SK-N-DZ (cell line): ENCODE measurements around the gene CHI3L1.

Source experiments
- DNase-seq: peaks from one replicate; pipeline ENCODE4 v3.0.0-alpha.2; 2015; ENCODE audit warnings: low spot score

Gene CHI3L1

DNA sequence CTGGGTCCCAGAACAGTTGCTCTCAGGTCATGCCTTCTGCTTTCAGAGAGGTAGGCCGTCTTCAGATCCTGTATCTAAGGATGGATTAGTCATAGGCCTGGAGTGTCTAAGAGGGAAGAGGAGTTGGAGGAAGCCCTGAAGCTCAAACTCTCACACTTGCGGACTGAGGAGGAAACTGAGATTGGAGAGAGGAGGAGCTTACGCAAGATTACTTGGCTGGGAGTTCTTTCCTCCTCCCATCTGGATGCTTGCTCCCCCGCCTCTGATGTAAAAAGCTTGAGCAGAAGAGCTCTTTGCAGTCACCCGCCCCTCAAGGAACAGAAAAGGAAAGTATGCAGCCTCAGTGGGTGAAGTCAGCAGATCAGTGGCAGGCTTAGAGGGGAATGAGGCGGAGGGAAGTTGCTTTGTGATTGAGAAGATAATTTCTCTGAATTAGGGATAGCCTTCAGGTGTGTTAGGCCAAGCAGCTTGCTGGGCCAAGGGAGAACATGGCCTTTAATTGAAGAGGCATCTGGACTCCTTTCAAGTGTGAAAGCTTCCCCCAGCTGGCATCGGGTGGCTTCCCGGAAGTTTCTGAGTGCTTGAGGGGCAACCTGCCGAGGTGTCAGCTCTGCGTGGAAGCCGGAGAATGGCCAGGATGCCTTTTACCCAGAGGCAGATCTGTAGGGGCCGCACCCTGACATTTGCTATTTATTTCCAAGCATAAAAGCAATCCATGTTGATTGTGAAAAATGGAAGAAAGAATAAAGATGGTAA is 52.4 kb downstream of the CHI3L1 start:
- no peak for DNase-seq

DNA sequence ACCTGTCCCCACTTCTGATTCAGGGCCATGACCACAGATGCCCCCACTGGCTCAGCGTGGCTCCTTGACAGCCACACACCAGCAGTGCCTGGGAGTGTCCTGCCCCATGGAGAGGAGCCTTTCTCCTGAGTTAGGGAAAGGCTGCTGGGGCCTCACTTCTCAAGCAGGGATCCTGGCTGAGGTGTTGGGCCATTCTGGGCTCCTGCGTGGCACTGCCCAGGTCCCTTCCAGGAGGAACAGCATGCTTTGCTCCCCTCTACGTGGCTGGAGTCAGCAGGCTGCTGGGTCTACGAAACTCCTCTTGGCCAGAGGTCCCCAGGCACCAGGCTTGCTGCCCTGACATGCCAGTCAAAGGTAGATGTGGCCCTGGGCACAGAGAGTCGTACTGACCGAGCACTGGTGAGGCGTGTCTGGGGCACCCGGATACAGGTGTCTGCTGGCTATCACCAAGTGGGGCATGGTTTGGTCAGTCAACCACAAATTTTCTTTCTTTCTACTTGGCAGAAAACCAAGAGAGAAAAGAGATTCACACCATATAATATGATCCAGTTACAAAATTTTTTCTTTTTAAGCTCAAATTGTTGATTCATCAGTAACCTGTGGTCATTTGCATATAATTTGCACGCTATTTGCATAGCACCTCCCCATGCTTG is 54.8 kb downstream of the CHI3L1 start:
- no peak for DNase-seq

DNA sequence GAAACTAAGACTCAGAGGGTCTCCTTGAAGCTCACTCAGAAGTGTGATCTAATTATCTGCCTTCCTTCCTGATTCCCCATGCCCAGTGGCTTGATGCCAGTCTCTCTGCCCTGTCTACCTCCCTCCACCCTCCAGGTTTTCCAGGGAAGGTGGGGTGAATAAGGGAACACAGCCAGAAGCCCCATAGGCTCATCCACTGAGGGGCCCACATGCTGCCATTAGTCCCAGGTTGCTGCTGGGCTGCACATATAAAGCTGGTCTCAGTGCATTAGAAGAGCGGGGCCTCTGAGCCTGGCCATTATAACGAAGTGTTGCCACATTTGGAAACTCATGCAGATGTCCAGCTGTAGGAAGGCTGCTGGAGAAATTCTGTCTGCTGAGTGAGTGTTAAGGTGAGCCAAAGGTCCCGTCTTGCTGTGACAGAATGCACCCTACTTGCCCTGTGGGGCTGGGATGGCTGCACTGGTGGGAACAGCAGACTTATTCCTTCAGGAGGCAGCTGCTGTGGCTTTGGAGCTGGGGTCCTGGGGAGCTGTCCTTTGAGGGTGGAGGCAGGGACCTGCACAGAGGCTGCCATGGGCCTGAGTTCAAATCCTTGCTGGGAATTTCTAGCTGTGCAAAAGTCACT is 56.0 kb downstream of the CHI3L1 start:
- no peak for DNase-seq

DNA sequence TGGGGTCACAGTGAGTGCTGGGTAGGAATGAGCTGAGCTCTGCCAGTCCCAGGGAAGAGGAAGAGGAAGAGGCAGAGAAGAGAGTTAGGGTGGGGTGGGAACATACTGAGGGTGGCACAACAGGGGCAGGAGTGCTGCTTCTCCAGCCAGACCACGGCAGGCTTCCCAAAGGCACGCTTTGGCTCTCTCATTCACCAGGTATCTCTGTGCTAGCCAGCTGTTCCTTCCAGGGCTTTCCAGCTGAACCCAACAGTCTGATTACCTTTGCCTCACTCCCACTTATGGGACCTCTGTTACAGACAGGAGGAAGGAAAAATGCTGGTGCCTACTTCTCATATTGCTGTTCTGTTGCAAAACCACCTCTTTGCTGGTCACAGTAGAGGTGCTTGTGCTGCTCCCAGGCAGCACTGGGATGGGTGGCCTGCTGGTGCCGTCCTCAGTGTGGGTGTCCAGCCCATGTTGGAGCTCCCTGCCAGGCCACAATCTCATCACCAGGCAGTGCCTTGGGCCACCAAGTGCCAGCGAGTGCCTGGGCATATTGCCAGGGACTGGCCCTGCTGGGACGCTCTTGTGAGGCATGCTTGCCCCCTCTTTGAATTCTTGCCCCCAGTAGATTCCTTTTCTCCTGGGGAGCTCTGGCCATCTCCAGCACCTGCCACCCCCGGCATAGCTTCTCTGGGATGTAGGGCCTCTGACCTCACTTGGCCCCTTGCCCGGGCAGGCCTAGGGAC is 56.8 kb downstream of the CHI3L1 start:
- DNase-seq, result no peak
